ENCODE measurements around the gene GALR2.

- TF ChIP-seq CTCF (IDR thresholded peaks at IDR 0.05 in 4 of 5, conservative IDR thresholded peaks at IDR 0.05 in 1 of 5) (no peak), POLR2A (IDR thresholded peaks at IDR 0.05) (no peak)
These were observed 18.2 kb downstream of the GALR2 start for GRCh38 chr17:76092526-76093413.
